Small intestine (tissue), 7 donors: Measurements from ENCODE around the gene NSG2. TPM values are rescaled to one million over a fixed set of nuclear protein-coding genes. Genes with fewer than 3 reads are reported as not detected.

Source experiments
- DNase-seq, 2 donors: peaks; one replicate each; pipeline versions ENCODE4 v3.0.0 to v3.0.0-alpha.2; 2013
- FAIRE-seq: peaks from 2 replicates; lab custom pipeline; 2012; peaks lifted over from hg19 to GRCh38; lab: Jason Lieb, UNC
- H3K27ac ChIP-seq, 3 donors: one replicate each; pipeline ENCODE4 v1.5.1; 2013; ENCODE audit warnings: low read length in 2 of 3, mild to moderate bottlenecking in 2 of 3, control low read depth in 1 of 3, inconsistent platforms in 1 of 3, low read depth in 1 of 3, moderate library complexity in 1 of 3
- H3K27me3 ChIP-seq, 3 donors: one replicate each; pipeline ENCODE4 v1.6.1; 2013; ENCODE audit warnings: low read length in 3 of 3, inconsistent platforms in 1 of 3; ENCODE audit not compliant: control insufficient read depth in 3 of 3, insufficient read depth in 3 of 3
- H3K36me3 ChIP-seq, 3 donors: one replicate each; pipeline ENCODE4 v1.6.1; 2013; ENCODE audit warnings: low read length in 3 of 3, inconsistent platforms in 1 of 3, low read depth in 1 of 3, mild to moderate bottlenecking in 1 of 3, moderate library complexity in 1 of 3; ENCODE audit not compliant: control insufficient read depth in 3 of 3, insufficient read depth in 2 of 3
- H3K4me1 ChIP-seq, 3 donors: one replicate each; pipeline ENCODE4 v1.6.1; 2013; ENCODE audit warnings: low read length in 2 of 3, inconsistent platforms in 1 of 3, low read depth in 1 of 3, mild to moderate bottlenecking in 1 of 3, moderate library complexity in 1 of 3; ENCODE audit not compliant: control insufficient read depth in 3 of 3, insufficient read depth in 2 of 3
- H3K4me3 ChIP-seq, 3 donors: one replicate each; pipeline ENCODE4 v1.5.1; 2013; ENCODE audit warnings: low read length in 3 of 3, control low read depth in 1 of 3, inconsistent platforms in 1 of 3, low read depth in 1 of 3, mild to moderate bottlenecking in 1 of 3, moderate library complexity in 1 of 3
- H3K9me3 ChIP-seq, 2 donors: one replicate each; pipeline ENCODE4 v1.6.1; 2013; ENCODE audit warnings: low read depth in 1 of 2, low read length in 1 of 2; ENCODE audit not compliant: control insufficient read depth in 2 of 2, insufficient read depth in 1 of 2
- WGBS, 3 donors: extraction: QIAGEN DNeasy Blood & Tissue Kit; methylation state at CpG; one replicate each; pipeline ENCODE4 v1.1.7; 2013; 5-methylcytosine and 5-hydroxymethylcytosine counted together
- polyA plus RNA-seq, 4 donors: library from polyadenylated mRNA; stranded (reverse) in 3 of 4; unstranded in 1 of 4; fragments of 200-250 nt in 3 of 4; fragments of 120-200 nt in 1 of 4; gene quantifications; one replicate each; pipeline versions ENCODE4 v1.2.1 to v1.2.3, GENCODE V29; 2013
- donor health status: healthy with polysubstance abuse.
- donor health status: control.
- donor health status: control.
- donor health status: Bipolar disorder and iron deficiency.
- donor health status: healthy.

NSG2 gene
- polyA plus RNA-seq, 4 donors = 0.81 to 22.7 (median 1.7) TPM; not detected in 1

- FAIRE-seq = no peak
- H3K36me3 ChIP-seq = no peaks in the 10 kb centered on the region
- 77 to 83% (median 82%) methylated on average over 7 of the region's 7 CpGs for WGBS, 3 donors
Observed at GRCh38 chr5:174115226-174115625, 69.7 kb downstream of the NSG2 start.

GRCh38 chr5:174118823-174119467 is 73.4 kb downstream of the NSG2 start:
- FAIRE-seq (no peak), DNase-seq (no peak)
- no peak overlapping the region for H3K27ac ChIP-seq
- no peaks in the 10 kb centered on the region for H3K36me3 ChIP-seq
- no peaks in the 10 kb centered on the region for H3K9me3 ChIP-seq
- H3K4me1 ChIP-seq = no peaks in the 10 kb centered on the region
- H3K27me3 ChIP-seq = no peaks in the 10 kb centered on the region
- no peak overlapping the region for H3K4me3 ChIP-seq
- 66 to 72% (median 71%) methylated on average over 9 of the region's 9 CpGs for WGBS, 3 donors

More at GRCh38 chr5:174115226-174115625, 69.7 kb downstream of the NSG2 start:
- no peak for DNase-seq
- Histone ChIP-seq H3K9me3 (no peaks in the 10 kb centered on the region), H3K27ac (no peak overlapping the region), H3K27me3 (no peaks in the 10 kb centered on the region), H3K4me3 (no peak overlapping the region), H3K4me1 (no peaks in the 10 kb centered on the region)

GRCh38 chr5:174119468-174119881 is 74.0 kb downstream of the NSG2 start:
- DNase-seq (no peak), FAIRE-seq (no peak)
- H3K4me1 ChIP-seq = no peaks in the 10 kb centered on the region
- H3K36me3 ChIP-seq = no peaks in the 10 kb centered on the region
- H3K27ac ChIP-seq = no peak overlapping the region
- H3K9me3 ChIP-seq = no peaks in the 10 kb centered on the region
- no peak overlapping the region for H3K4me3 ChIP-seq
- no peaks in the 10 kb centered on the region for H3K27me3 ChIP-seq
- 54 to 69% (median 63%) methylated on average over 8 of the region's 8 CpGs for WGBS, 3 donors

- WGBS, 3 donors = 46 to 67% (median 67%) methylated on average over 1 of the region's 1 CpG
- no peak overlapping the region for H3K27ac ChIP-seq
- no peak overlapping the region for H3K4me3 ChIP-seq
- H3K27me3 ChIP-seq = no peaks in the 10 kb centered on the region
- FAIRE-seq (no peak), DNase-seq (no peak)
- H3K36me3 ChIP-seq = no peaks in the 10 kb centered on the region
- H3K4me1 ChIP-seq = no peaks in the 10 kb centered on the region
- H3K9me3 ChIP-seq = no peaks in the 10 kb centered on the region
Observed at GRCh38 chr5:174120401-174121005, 75.0 kb downstream of the NSG2 start.

DNA sequence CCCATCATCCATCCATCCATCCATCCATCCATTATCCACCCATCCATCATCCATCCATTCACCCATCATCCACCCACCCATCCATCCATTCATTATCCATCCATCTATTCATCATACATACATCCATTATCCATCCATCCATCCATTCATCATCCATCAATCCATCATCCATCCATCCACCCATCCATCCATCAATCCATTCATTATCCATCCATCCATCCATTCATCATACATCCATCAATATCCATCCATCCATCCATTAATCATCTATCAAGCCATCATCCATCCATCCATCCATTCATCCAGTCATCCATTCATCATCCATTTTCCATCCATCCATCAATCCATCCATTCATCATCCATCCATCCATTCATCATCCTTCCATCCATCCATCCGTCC is 89.0 kb downstream of the NSG2 start:
- no peak for FAIRE-seq
- Histone ChIP-seq H3K4me1 (no peaks in the 10 kb centered on the region), H3K36me3 (no peaks in the 10 kb centered on the region), H3K27ac (no peak overlapping the region), H3K4me3 (no peak overlapping the region), H3K9me3 (no peaks in the 10 kb centered on the region), H3K27me3 (no peaks in the 10 kb centered on the region)
- WGBS, 3 donors = 78 to 84% (median 79%) methylated on average over 1 of the region's 1 CpG
- DNase-seq = no peak

- WGBS, 3 donors = 70 to 84% (median 81%) methylated on average over 3 of the region's 3 CpGs
- Histone ChIP-seq H3K4me1 (no peaks in the 10 kb centered on the region), H3K9me3 (no peaks in the 10 kb centered on the region), H3K4me3 (no peak overlapping the region), H3K36me3 (no peaks in the 10 kb centered on the region), H3K27ac (no peak overlapping the region), H3K27me3 (no peaks in the 10 kb centered on the region)
- no peak for DNase-seq
- no peak for FAIRE-seq
Observed at GRCh38 chr5:174139623-174140022, 94.1 kb downstream of the NSG2 start.

GRCh38 chr5:174140452-174141020 is 95.0 kb downstream of the NSG2 start:
- Histone ChIP-seq H3K27me3 (no peaks in the 10 kb centered on the region), H3K36me3 (no peaks in the 10 kb centered on the region), H3K4me1 (no peaks in the 10 kb centered on the region), H3K9me3 (no peaks in the 10 kb centered on the region), H3K4me3 (no peak overlapping the region), H3K27ac (no peak overlapping the region)
- no peak for DNase-seq
- no peak for FAIRE-seq
- 59 to 62% (median 60%) methylated on average over 5 of the region's 5 CpGs for WGBS, 3 donors

DNA sequence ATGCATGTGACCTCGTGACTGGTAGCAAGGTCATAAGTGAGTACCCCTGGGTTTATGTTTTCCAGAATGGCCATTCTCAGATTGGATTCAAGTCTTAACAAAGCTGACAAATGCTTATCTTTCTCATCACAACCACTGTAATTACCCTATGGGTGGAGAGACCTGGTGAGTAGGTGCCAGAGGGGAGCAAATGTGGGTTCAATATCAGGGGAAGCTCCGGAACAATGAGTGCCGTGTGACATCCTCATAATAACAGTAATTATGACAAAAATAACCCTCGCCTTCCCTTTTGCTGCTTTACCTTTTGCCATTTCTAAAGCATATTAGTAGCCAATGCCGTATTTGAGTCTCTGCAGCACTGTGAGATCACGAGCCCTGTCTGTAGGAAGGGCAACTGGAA is 95.9 kb downstream of the NSG2 start:
- no peak for FAIRE-seq
- H3K9me3 ChIP-seq = no peaks in the 10 kb centered on the region
- H3K4me3 ChIP-seq = no peak overlapping the region
- H3K36me3 ChIP-seq = no peaks in the 10 kb centered on the region
- WGBS, 3 donors = 66 to 76% (median 75%) methylated on average over 6 of the region's 6 CpGs
- no peaks in the 10 kb centered on the region for H3K4me1 ChIP-seq
- no peak overlapping the region for H3K27ac ChIP-seq
- H3K27me3 ChIP-seq = no peaks in the 10 kb centered on the region
- DNase-seq = no peak
